Hepatocyte (in vitro differentiated cells): ENCODE measurements around the gene UBE4A. TPM values are rescaled to one million over a fixed set of nuclear protein-coding genes. Genes with fewer than 3 reads are reported as not detected.
A peak's percentile ranks its signal among the peaks of the same experiment; 100 is the strongest.
"Not testable (repeated sequence)": the region's sequence is repeated elsewhere in the genome, so short reads cannot be mapped to it uniquely, and the experiment has no call there.

Experiments used
- DNase-seq: peaks from one replicate; pipeline ENCODE4 v3.0.0-alpha.2; 2016; ENCODE audit warnings: low spot score
- H2AFZ ChIP-seq: fragments of 200-600 bp; sonication (generic); 2 replicates; pipeline ENCODE4 v1.6.0; 2016; ENCODE audit warnings: antibody characterized with exemption, mild to moderate bottlenecking
- H3K27ac ChIP-seq: fragments of 200-600 bp; sonication (generic); 2 replicates; pipeline ENCODE4 v1.5.1; 2016; ENCODE audit warnings: mild to moderate bottlenecking
- H3K27me3 ChIP-seq: fragments of 200-600 bp; sonication (generic); 2 replicates; pipeline ENCODE4 v1.6.1; 2016
- H3K36me3 ChIP-seq: fragments of 200-600 bp; sonication (generic); replicated peaks from 2 replicates; pipeline ENCODE4 v1.5.1; 2016; ENCODE audit warnings: low read depth; ENCODE audit not compliant: insufficient read depth
- H3K4me1 ChIP-seq: fragments of 200-600 bp; sonication (generic); 2 replicates; pipeline ENCODE4 v1.5.1; 2016; ENCODE audit warnings: mild to moderate bottlenecking, moderate library complexity; ENCODE audit not compliant: insufficient read depth
- H3K4me2 ChIP-seq: fragments of 200-600 bp; sonication (generic); 2 replicates; pipeline ENCODE4 v1.6.0; 2016
- H3K4me3 ChIP-seq: fragments of 200-600 bp; sonication (generic); 2 replicates; pipeline ENCODE4 v1.5.1; 2016; ENCODE audit warnings: mild to moderate bottlenecking
- H3K79me2 ChIP-seq: fragments of 200-600 bp; sonication (generic); 2 replicates; pipeline ENCODE4 v1.6.0; 2017; ENCODE audit warnings: mild to moderate bottlenecking
- H3K9me2 ChIP-seq: fragments of 200-600 bp; sonication (generic); replicated peaks from 2 replicates; pipeline ENCODE4 v1.6.0; 2017; ENCODE audit warnings: mild to moderate bottlenecking; ENCODE audit not compliant: insufficient read depth
- H3K9me3 ChIP-seq: fragments of 200-600 bp; sonication (generic); 2 replicates; pipeline ENCODE4 v1.5.1; 2016; ENCODE audit warnings: low read depth, mild to moderate bottlenecking
- H4K20me1 ChIP-seq: fragments of 200-600 bp; sonication (generic); 2 replicates; pipeline ENCODE4 v1.6.0; 2016; ENCODE audit warnings: mild to moderate bottlenecking; ENCODE audit not compliant: insufficient read depth, poor library complexity, severe bottlenecking
- EZH2 ChIP-seq: fragments of 200-600 bp; sonication (generic); IDR thresholded peaks from 2 replicates; pipeline ENCODE4 v1.6.1; 2016; ENCODE audit warnings: antibody characterized with exemption, mild to moderate bottlenecking, borderline replicate concordance
- EZH2phosphoT487 ChIP-seq: fragments of 200-600 bp; sonication (generic); IDR thresholded peaks from one replicate; pipeline ENCODE4 v1.6.1; 2018; ENCODE audit warnings: antibody characterized with exemption, mild to moderate bottlenecking, low read depth, moderate library complexity; ENCODE audit not compliant: unreplicated experiment, severe bottlenecking
- WGBS: methylation state at CpG from one replicate; pipeline ENCODE4 v1.1.6; 2016; ENCODE audit warnings: low lambda C conversion rate; ENCODE audit errors: missing lambda C conversion rate; 5-methylcytosine and 5-hydroxymethylcytosine counted together
- polyA plus RNA-seq: library from polyadenylated mRNA; unstranded; fragments of >200 nt; fragmentation: Nextera tagmentation; extraction: Ambion mirVana; gene quantifications from 2 replicates; pipeline ENCODE4 v1.2.1, GENCODE V29; 2016
- total RNA-seq: library from RNA; depleted of rRNA; stranded (reverse); fragments of >200 nt; gene quantifications from 2 replicates; pipeline ENCODE4 v1.2.3, GENCODE V29; 2014
- TF ChIP-seq, protein P1 (sequence below): fragments of 200-600 bp; sonication (generic); IDR thresholded peaks from 2 replicates; pipeline ENCODE4 v1.5.1; 2016; ENCODE audit warnings: antibody characterized with exemption, mild to moderate bottlenecking; ENCODE audit not compliant: poor library complexity

Gene UBE4A
- total and polyA plus RNA-seq, 2 experiments from 2014 or later = 19.7 to 57.5 TPM

DNA sequence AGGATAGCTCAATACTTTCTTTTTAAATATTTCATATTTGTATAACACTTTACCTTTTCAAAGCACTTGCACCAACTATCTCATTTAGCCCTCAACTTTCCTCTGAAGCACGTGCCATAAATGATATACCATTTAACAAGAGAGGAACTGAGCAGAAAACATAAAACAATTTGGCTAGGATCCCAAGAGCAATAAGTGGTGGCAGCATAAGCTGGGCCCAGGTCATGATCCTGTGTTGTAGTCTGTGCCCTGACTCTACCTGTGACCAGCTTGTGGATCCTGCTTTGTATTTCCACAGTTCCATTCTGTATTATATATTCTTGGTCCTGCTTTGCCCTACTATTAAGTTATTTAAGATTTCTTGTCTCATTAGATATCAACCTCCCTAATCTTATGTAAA is 53.5 kb downstream of the UBE4A start:
- Histone ChIP-seq H3K27ac (no peak overlapping the region), H3K4me2 (no peak overlapping the region), H3K36me3 (no peaks in the 10 kb centered on the region), H2AFZ (no peak overlapping the region), H3K4me1 (no peaks in the 10 kb centered on the region), H4K20me1 (no peaks in the 10 kb centered on the region), H3K9me3 (no peaks in the 10 kb centered on the region), H3K4me3 (no peak overlapping the region), H3K27me3 (no peaks in the 10 kb centered on the region), H3K9me2 (no peaks in the 10 kb centered on the region), H3K79me2 (peaks cover 5% of the 10 kb centered on the region)
- DNase-seq = no peak
- TF ChIP-seq, protein P1, sequence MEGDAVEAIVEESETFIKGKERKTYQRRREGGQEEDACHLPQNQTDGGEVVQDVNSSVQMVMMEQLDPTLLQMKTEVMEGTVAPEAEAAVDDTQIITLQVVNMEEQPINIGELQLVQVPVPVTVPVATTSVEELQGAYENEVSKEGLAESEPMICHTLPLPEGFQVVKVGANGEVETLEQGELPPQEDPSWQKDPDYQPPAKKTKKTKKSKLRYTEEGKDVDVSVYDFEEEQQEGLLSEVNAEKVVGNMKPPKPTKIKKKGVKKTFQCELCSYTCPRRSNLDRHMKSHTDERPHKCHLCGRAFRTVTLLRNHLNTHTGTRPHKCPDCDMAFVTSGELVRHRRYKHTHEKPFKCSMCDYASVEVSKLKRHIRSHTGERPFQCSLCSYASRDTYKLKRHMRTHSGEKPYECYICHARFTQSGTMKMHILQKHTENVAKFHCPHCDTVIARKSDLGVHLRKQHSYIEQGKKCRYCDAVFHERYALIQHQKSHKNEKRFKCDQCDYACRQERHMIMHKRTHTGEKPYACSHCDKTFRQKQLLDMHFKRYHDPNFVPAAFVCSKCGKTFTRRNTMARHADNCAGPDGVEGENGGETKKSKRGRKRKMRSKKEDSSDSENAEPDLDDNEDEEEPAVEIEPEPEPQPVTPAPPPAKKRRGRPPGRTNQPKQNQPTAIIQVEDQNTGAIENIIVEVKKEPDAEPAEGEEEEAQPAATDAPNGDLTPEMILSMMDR = no peak
- TF ChIP-seq EZH2phosphoT487 (no peak), EZH2 (no peak)
- WGBS = 93% methylated on average over 1 of the region's 1 CpG

DNA sequence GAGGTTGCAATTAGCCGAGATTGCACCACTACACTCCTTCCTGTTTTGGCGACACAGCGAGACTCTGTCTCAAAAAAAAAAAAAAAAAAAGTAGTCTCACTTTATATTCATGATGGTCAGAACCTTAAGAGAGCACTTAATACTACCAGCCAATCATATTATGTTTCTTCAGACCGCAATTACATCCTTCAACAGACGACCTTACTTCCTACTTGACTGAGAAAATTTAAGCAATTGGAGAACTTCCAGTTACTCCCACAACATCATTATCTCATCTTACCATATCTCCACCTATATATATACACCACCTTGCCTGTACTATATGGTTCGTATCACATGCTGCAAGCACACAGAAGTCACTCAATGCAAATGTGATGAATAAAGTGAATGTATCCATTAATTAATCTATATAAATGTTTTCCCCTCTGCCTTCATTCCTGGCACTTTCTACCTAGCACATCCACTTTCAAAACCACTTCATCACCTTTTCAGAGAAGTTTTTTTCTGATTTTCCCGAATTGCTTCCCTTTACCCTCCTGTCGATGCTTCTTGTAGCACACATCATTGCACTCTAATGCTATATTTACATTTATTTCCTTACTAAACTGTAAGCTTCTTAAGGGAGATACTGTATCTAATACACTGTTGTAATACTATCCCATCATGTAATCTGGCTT is 55.8 kb downstream of the UBE4A start:
- TF ChIP-seq, protein P1 = no peak
- TF ChIP-seq EZH2 (no peak), EZH2phosphoT487 (no peak)
- no peaks in the 10 kb centered on the region for H3K4me1 ChIP-seq
- H3K4me2 ChIP-seq = no peak overlapping the region
- H2AFZ ChIP-seq = no peak overlapping the region
- no peaks in the 10 kb centered on the region for H3K9me3 ChIP-seq
- H3K9me2 ChIP-seq = no peaks in the 10 kb centered on the region
- no peaks in the 10 kb centered on the region for H4K20me1 ChIP-seq
- H3K36me3 ChIP-seq = no peaks in the 10 kb centered on the region
- H3K4me3 ChIP-seq = no peak overlapping the region
- H3K27me3 ChIP-seq = no peaks in the 10 kb centered on the region
- no peak overlapping the region for H3K27ac ChIP-seq
- no peak for DNase-seq
- 83% methylated on average over 8 of the region's 8 CpGs for WGBS
- no peaks in the 10 kb centered on the region for H3K79me2 ChIP-seq

DNA sequence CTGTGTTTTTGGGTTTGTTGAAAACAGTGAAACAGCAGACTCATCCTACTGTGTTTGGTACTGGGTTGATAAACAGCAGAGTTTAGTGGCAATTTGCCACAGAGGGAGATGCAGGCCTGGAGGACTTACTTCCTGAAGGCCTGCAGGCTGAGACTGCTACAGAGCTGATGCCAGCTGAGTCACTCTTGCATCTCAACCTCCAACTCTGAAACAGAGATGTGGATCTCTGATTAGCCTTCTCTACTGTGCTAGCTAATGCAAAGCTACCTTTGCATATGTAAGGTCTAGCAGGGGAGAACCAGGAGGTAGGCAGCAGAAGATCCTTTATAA is 56.3 kb downstream of the UBE4A start:
- Histone ChIP-seq H3K9me3 (no peaks in the 10 kb centered on the region), H3K9me2 (no peaks in the 10 kb centered on the region), H4K20me1 (no peaks in the 10 kb centered on the region), H3K27ac (no peak overlapping the region), H3K4me1 (no peaks in the 10 kb centered on the region), H3K27me3 (no peaks in the 10 kb centered on the region), H3K36me3 (no peaks in the 10 kb centered on the region), H2AFZ (no peak overlapping the region), H3K4me2 (no peak overlapping the region), H3K79me2 (no peaks in the 10 kb centered on the region), H3K4me3 (no peak overlapping the region)
- DNase-seq = peak; percentile 76
- TF ChIP-seq, protein P1 = no peak
- no peak for TF ChIP-seq EZH2phosphoT487
- no peak for TF ChIP-seq EZH2

DNA sequence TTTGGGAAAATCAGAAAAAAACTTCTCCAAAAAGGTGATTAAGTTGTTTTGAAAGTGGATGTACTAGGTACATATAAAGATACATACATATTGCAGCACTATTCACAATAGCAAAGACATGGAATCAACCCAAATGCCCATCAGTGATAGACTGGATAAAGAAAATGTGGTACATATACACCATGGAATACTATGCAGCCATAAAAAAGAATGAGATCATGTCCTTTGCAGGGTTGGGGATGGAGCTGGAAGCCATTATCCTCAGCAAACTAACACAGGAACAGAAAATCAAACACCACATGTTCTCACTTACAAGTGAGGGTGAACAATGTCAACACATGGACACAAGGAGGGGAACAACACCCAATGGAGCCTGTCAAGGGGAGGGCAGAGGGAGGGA is 57.5 kb downstream of the UBE4A start:
- not testable (repeated sequence) for H3K9me2 ChIP-seq, H3K27ac ChIP-seq, H3K9me3 ChIP-seq, H3K4me1 ChIP-seq, H3K79me2 ChIP-seq, H3K27me3 ChIP-seq, H2AFZ ChIP-seq, DNase-seq, H3K4me3 ChIP-seq, H4K20me1 ChIP-seq, H3K4me2 ChIP-seq, H3K36me3 ChIP-seq
